ENCODE results near the gene SGPL1.

Gene SGPL1

DNA sequence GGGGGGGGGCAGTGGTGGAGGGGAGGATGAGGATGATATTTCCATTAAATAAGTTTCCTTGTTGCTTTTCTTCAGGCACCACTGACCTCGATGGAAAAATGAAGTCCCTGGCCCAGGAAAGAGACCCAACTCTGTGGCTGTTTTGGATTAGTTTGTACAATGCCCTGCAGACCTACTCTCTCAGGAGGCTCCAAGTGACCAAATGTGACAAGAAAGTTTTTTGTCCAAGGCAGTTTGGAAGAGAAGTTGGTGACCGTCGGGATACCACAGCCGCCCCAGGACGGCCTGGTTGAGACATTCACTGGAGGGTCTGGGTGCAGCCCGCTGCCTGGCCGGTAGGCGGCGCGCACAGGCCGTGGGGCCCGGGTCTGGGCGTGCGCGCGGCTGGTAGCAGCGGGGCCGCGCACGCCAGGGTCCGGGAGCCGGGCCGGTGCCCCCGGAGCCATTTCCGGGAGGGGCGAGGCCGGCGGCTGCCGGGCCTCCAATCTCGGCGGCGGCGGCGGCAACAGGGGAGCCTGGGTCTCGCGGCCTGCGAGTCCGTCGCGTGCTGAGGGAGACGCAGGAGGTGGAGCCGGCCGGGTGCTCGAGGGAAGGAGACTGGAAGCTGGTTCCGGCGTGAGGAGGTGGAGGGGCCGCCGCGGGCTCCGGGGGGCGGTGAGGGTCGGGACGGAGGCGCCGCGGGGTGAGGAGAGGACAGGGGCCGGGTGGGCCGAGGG lies at the start of gene SGPL1:
Gene SGPL1, plus strand, starts transcription at position 445 of the 716 bp plus-strand sequence. CDS start 906 bp downstream, outside the sequence.
- in situ Hi-C loops (cut with HindIII; ENCODE audit: low sequenced_read_pairs): no loop called here

GRCh38 chr10:70768026-70768685 lies 47.6 kb upstream of the SGPL1 start:
- in situ Hi-C loops (cut with HindIII; ENCODE audit: low sequenced_read_pairs): loop anchor here (10.0 to 25.0 kb wide), 2 partner anchors 223 to 331 kb away; partner anchors contain the start of gene NODAL

DNA sequence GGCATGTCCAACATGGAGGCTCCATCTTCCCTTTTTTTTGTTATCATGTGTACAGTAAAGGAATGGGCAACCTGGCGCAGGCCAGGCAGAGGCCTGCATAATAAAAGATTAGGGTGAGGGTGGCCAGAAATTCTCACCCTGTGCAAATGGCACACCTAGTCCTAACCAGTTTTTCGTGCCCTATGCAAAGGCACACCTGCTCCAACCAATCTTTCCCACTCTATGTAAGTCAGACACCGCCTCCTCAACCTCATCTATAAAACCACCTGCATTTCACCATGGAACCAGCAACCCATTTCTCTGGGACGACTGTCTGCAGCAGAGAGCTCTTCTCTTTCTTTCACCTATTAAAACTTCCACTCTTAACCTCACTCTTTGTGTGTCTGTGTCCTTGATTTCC lies 46.6 kb upstream of the SGPL1 start:
- in situ Hi-C loops (cut with HindIII; ENCODE audit: low sequenced_read_pairs): loop anchor here (10.0 to 25.0 kb wide), 2 partner anchors 224 to 332 kb away; partner anchors contain the start of gene NODAL

DNA sequence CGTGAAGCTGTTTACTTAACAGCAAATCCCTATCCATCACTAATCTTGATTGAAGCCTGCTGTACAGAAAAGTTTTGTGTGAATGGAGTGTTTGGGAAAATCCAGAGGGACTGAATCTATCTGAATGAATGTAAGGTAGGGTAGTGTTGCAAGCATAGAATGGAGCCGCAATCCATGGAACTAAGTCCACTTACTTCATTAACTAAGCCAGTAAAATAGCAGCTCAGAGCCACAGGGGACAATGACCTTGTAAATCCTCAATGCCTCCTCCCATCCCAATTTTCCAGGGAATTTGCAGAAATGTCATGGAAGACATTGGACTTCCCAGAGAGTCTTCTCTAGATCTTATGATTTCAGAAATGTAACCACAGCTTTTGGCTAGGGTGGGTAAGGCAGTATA lies 45.7 kb upstream of the SGPL1 start:
- in situ Hi-C loops (cut with HindIII; ENCODE audit: low sequenced_read_pairs): loop anchor here (25.0 kb wide), 1 partner anchor 333 kb away; the partner anchor contains the start of gene NODAL

- in situ Hi-C loops (cut with HindIII; ENCODE audit: low sequenced_read_pairs): loop anchor here (25.0 kb wide), 1 partner anchor 333 kb away; the partner anchor contains the start of gene NODAL
Observed at GRCh38 chr10:70770516-70770915, 45.2 kb upstream of the SGPL1 start.

DNA sequence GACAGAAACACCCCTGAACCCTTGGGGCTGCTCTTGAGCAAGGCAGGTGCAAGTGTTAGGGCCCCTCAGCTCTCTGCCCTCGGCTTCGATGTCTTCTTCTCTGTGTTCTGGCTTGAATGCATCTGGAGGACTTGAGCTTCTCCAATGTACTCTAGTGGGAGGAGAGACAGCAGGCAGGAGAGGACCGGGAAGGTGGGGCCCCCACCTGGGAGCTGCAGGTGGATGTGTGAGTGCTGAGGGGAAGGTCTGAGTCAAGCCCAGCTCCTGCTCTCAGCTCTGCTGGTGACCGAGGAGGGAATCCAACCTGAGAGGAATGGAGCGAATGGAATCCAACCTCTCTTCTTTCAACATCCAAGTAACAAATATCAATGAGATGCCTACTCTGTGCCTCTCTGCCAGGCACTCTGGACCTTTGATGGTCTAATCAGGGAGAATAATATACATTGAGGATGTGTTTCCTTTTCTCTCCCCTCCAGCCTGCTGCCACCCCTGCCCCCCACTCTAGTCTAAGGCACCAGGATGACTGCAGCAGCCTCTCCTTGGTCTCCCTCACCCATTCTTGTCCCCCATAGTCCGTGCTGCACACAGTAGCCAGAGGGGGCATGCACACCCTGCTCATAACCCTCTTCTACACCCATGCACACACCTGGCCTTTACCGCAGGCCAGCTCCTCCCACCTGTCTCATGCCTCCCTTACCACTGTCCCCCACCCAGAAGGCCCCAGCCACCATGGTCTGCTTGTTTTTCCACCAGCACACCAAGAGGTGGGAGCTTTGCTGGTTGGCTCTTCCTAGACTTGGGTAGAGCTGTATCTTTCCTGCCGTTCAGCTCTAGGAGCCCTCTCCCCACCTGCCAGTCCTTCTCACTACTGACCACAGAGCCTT lies 44.2 kb upstream of the SGPL1 start:
- in situ Hi-C loops (cut with HindIII; ENCODE audit: low sequenced_read_pairs): loop anchor here (25.0 kb wide), 1 partner anchor 334 kb away; the partner anchor contains the start of gene NODAL

- in situ Hi-C loops (cut with HindIII; ENCODE audit: low sequenced_read_pairs): loop anchor here (25.0 kb wide), 1 partner anchor 335 kb away; the partner anchor contains the start of gene NODAL
Observed at GRCh38 chr10:70772627-70773026, 43.1 kb upstream of the SGPL1 start.

- in situ Hi-C loops (cut with HindIII; ENCODE audit: low sequenced_read_pairs): loop anchor here (25.0 kb wide), 1 partner anchor 336 kb away; the partner anchor contains the start of gene NODAL
Observed at GRCh38 chr10:70773461-70773860, 42.3 kb upstream of the SGPL1 start.

GRCh38 chr10:70773965-70774809 lies 41.6 kb upstream of the SGPL1 start:
- in situ Hi-C loops (cut with HindIII; ENCODE audit: low sequenced_read_pairs): loop anchor here (25.0 kb wide), 1 partner anchor 337 kb away; the partner anchor contains the start of gene NODAL

GRCh38 chr10:70774810-70775678 lies 40.7 kb upstream of the SGPL1 start:
- in situ Hi-C loops (cut with HindIII; ENCODE audit: low sequenced_read_pairs): loop anchor here (25.0 kb wide), 1 partner anchor 338 kb away; the partner anchor contains the start of gene NODAL

DNA sequence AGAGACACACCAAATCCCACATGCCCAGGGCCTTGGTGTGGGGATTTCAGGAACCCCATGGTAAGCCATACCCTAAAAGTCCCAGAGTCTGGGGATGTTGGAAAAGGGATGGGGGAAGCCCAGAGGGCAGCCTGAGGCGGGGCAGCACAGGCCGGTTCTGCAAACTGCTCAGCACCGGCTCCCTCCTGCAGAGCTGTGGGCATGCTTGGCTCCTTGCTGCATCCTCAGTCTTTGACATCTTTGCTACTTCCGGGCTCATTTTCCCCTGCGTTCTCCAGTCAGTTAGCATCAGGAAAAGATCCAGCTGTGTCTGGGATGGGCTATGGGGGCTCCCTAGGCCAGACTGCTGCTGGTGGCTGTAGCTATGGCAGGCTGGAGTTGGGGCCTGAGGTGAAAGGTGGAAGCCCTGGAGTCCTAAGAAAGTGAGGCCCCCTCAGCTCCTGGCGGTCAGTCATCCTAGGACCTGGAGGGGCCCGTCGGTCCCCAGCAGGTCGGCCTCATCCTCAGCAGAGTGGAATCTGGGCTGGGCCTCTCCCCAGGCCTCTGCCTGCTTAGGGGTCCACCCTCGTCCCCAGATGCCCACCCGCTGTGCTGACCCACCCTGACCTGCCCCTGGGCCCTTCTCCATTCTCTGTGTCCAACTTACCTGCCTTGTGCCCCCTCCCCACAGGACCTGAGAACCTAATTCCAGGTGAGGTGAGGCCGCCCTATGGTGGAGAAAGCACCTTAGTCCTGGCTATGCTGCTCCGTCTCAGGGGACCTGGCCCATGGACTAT lies 39.9 kb upstream of the SGPL1 start:
- in situ Hi-C loops (cut with HindIII; ENCODE audit: low sequenced_read_pairs): no loop called here

- in situ Hi-C loops (cut with HindIII; ENCODE audit: low sequenced_read_pairs): no loop called here
Observed at GRCh38 chr10:70776455-70777005, 39.2 kb upstream of the SGPL1 start.

DNA sequence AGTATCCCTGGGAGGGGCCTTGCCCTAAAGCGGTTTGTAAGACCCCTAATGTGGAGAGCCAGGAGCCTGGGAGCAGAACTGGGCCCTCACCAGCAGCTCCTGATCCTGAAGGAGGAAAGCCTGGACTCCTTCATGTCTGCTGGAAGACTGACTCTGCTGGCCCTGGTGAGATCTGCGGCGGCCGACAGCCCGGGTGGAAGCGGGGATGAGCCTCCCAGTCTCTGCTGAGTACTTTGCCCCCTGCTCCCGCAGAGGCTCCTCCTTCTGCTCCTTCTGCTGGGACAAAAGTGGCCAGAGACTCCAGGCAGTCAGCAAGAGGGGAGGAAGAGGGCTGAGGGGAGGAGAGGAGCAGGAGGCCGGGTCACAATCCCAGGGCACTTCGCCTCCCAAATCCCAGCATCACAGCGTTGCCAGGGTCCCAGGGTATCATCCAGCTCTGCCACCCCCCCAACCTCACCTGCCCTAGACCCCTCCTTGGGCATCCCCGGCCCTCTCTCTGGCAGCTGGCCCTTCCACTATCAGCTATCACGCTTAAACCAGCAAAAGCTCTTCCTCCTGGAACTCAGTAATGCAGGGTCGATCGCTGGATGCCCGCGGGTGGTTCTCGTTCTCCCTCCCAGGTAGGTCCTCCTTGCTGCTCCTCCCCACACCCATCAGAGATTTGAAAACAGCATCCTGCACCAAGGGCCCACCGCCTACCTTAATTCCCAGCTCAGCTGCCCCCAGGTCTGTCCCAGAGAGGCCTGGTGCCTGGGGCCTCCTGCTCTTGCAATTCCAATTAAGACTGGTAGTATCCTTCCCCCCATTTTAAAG lies 38.5 kb upstream of the SGPL1 start:
- in situ Hi-C loops (cut with HindIII; ENCODE audit: low sequenced_read_pairs): no loop called here

GRCh38 chr10:70778267-70778924 lies 37.4 kb upstream of the SGPL1 start:
- in situ Hi-C loops (cut with HindIII; ENCODE audit: low sequenced_read_pairs): no loop called here

GRCh38 chr10:70779088-70779487 lies 36.7 kb upstream of the SGPL1 start:
- in situ Hi-C loops (cut with HindIII; ENCODE audit: low sequenced_read_pairs): no loop called here

All from endothelial cell of hepatic sinusoid (primary cell).